CD4-positive, alpha-beta T cell treated with Interleukin-2 at 100 ng/mL for 4 hours (primary cell): Measurements from ENCODE around the gene GRB10.

Source experiments
- DNase-seq: peaks from one replicate; pipeline ENCODE4 v3.0.0-alpha.2; 2020; ENCODE audit warnings: low spot score

The GRB10 gene

GRCh38 chr7:50632561-50633413 is 149.9 kb downstream of the GRB10 start:
- DNase-seq: peak; percentile 70

DNA sequence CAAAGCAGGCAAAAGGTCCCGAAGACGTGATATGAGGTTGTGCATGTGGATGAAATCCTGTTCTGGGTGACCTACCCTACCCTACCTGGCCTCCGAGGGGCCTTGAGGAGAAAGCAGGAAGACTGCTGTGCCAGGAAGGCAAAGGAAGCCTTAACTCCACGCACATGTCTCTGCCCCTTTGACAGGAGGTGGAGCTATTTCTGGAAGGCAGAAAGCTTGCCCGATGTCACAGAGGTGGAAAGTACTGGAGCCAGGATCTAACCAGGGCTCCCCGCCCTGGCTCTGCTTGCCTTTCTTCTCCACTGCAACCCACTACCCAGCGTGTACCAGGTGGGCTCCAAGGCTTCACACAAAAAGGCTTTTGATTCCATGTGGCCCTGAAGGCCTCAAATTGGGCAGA is 151.1 kb downstream of the GRB10 start:
- DNase-seq: no peak

DNA sequence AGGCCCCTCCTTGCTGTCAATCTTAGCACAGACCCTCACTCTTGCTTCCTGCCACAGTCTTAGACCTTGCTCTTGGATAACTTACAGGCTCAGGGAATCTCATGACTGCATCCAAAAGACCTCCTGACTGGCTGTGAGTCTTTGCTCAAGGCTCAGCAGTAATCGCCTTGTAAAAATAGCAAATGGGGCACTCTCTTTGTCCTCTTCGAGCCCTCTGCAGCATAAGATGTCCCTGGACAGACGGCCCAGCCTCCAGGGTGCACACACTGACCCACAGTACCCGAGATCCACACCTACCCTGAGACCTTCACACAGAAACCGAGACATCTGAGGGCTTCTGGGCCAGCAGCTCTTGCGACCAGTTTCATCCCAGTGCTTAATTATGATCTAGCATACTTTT is 151.6 kb downstream of the GRB10 start:
- DNase-seq: no peak

DNA sequence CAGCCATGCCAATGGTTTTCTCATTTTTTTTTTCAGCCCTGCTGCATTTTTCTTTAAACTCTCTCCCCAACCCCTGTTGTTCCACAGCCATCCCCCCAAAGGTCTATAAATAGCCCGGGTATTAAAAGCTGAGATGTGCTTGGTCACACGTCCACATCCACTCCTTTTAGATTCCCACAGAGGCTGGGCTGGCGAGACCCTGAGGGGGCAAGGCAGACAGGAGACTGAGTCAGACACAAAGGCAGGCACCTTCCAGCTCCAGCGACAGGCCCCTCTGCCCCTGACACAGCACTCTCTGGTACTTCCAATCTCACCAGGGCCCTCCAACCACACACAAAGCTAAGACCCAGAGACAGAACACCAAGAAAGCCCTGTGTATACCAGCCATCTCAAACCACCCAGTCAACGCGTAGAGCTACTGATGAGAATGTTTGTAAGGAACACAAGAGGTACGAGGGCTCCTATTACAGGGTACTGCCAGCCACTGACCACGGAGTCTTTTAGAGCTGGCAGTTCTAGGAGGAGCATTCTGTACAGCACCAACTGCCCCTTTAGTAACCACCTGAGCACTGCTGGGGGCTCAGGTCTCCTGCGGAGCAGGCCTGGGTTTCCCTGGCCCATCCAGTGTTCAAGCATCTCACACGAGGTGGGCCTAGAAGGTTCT is 153.3 kb downstream of the GRB10 start:
- DNase-seq: no peak

DNA sequence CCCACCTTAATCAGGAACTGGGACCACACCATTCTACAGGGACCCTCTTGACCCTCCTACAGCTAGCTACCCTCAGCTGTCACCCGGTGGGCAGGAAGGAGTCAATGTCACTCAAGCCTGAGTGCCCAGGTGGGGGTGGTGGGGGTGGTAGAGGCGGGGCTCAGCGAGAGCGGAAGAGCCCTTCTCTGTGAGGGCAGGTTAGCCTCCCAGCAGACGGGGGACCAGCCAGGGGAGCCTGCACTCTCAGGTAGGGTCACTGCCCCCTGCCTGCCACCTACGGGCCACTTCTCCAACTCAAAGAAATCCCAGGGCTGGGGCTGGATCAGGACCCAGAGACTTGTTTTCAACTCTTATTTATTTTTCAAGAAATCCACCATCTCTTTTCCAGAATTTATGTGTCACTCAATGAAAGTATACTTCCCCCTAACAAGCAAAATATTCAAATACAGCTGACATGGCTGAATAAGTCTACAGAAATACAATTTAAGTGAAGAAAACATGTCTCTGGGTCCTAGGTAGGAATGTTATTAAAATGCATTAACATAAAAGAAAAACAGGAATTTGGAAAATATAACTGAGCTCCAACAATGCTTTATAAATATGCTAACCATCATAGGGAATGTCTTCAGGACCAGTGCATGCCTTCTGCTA is 154.1 kb downstream of the GRB10 start:
- no peak for DNase-seq

- no peak for DNase-seq
Observed at GRCh38 chr7:50627824-50628361, 154.8 kb downstream of the GRB10 start.

DNA sequence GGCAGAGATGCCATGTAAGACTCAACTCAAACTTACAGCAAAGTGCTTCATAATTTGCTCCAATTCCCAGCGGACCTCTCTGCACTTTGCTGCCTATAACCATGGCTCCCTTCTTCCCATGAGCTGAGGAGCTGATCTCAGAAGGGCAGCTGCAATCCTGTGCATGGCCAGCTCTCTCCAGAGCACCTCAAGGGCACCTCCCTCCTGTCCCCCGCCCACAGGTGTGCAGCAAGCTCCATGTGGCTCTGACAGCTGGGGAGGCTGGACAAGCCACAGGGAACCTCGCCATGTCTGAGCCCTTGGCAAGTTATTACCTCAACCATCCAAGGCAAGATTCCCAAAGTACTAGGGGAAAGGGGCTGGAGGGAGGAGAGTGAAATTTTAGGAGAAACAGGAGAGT is 156.4 kb downstream of the GRB10 start:
- DNase-seq: no peak

DNA sequence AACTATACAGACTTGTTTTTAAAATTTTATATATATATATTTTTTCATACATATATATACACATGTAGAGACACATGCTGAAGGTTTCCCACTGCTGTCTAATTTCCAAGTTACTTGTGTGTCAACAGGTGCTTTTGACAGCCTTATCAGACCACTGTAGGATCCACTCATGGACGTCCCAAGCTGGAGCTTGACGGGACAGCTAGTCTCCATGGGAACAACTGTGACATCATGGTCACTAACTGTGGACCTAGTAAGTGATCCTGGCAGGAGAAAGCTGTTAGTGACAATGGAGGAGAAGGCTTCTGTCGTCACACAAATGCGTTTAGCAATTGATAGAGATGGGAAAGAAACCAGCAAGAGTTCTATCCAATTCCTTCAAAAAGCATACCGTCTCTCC is 157.3 kb downstream of the GRB10 start:
- DNase-seq: no peak

- no peak for DNase-seq
Observed at GRCh38 chr7:50622821-50623220, 159.9 kb downstream of the GRB10 start.

GRCh38 chr7:50621973-50622490 is 160.7 kb downstream of the GRB10 start:
- DNase-seq: no peak

DNA sequence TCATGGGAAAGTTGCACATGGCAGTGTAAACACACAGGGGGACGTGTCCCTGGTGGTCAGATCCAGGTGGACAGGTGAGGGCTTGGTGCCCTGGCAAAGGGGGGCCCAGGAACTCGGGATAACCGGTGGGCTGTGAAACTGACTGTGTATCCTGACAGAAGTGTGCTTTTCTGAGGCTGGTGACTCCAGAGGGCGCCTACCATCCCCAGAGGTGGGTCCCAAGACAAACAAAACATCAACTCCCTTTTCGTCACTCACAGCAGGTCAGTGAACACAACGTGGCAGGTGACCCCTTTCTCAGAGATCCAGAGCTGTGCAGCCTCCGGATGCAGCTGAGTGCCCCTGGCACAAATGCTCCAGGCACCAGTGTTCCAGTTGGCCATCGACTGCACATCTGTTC is 161.5 kb downstream of the GRB10 start:
- DNase-seq: no peak

DNA sequence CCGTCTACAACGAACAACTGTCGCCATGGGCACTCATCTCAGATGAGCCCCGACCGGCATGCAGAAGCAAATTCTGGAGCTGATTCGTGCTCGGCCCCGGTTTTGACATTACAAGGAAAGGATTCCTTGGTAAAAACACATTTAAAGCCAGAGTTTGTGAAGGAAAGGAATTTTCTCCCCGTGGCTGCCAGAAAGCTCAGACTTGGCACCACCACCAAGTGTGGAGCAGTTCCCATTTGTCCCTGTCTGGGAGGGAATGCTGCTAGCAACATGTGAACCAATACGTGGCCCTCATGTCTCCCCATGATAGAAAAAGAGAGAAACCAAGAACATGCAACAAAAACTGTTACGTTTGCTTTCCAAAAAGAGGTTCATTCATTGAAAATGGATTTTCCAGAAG is 162.3 kb downstream of the GRB10 start:
- no peak for DNase-seq

DNA sequence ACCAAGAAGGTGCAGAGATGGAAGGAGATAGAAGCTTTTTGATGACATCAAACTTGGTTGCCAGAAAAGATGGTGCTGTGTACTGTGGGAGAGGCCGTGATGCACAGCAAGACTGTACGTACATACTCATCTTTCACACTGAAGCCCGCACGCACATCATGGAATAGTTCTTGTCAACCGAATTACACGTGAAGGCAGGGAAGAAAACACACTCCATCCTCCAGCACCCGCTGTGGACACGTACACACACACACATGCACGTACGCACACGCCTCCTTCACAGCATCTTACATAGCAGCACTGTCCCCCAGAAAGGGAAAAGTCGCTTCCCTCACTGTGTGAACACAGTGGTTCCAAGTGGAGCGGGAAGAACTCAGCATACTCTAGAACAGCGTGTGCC is 163.0 kb downstream of the GRB10 start:
- DNase-seq: no peak

GRCh38 chr7:50618281-50618680 is 164.4 kb downstream of the GRB10 start:
- DNase-seq: no peak

- DNase-seq: no peak
Observed at GRCh38 chr7:50615519-50616080, 167.1 kb downstream of the GRB10 start.

- DNase-seq: peak; percentile 12
Observed at GRCh38 chr7:50614721-50615518, 167.8 kb downstream of the GRB10 start.

- DNase-seq: no peak
Observed at GRCh38 chr7:50613473-50613872, 169.2 kb downstream of the GRB10 start.

DNA sequence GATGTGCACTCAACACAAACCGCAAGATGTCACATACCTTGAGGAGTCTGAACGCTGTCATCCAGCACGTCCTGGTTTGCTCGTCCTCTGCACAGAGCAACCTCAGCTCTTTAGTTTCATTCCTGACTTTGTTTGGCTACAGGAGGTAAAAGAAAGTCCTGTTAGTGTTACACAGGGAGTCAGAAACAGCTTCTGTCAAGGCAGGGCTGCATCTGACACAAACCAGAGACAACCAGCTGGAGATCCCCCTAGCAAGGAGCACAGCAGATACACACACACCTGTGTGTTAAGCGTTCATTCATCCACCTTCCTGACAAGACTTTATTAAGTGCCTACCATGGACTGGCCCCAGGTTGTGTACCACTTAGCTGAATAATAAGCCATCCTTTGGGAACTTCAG is 170.0 kb downstream of the GRB10 start:
- DNase-seq: no peak

DNA sequence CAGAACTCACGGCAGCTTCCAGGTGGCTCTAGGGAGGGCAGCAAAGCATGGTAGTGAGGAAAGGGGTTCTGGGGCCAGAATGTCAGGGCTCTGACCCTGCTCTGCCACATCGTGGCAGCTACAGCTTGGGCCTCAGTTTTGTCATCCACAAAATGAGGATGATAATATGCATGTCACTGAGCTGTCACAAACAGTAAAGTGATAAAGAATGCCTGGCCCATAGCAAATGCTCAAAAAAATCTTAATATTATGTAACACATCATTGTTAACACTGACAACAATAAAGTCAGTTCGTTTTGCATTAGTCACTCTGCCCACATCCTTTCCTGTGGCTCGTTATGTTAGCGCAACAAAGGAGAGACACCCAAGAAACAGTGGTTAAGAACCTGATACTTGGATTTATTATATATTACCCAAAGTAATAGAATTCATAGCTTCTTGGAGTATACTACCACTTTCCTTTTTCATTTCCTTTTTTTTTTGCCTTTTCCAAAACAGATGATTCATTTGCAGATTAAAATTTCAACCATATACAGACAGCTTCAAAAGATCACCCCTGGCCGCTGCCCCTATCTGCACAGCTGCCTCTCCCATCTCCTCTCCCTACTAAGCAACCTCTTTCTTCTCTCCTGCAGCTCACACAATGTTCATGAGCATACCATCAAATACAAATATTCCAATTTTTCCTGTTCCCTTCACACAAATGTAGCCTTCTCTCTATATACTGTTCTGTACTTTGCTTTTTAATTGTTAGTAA is 172.0 kb downstream of the GRB10 start:
- peak; percentile 77 for DNase-seq

DNA sequence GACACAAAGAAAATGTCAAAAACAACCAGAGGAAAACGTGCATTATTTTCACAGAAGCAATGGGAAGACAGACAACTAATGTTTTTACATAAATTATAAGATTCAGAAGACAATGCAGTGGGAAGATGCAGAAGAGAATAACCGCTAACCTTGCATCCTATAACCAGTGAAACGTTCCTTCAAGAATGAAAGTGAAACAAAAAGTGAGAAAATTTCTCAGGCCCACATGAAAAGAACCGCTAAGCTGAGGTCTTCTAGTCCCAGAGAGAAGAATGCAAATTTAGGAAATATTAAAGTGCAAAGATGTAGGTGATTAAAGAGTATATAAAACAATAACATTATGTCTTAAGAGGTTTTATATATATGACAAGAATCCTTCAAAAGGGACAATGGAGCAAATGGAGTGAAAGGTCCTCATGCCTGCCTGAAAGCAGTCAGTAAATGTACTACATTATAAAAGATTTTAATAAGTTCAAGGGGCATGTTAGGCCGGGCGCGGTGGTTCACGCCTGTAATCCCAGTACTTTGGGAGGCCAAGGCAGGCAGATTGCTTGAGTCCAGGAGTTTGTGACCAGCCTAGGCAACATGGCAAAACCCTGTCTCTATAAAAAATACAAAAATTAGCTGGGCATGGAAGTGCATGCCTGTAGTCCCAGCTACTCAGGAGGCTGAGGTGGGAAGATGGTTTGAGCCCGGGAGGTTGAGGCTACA is 174.3 kb downstream of the GRB10 start:
- peak; percentile 46 for DNase-seq
